Stimulated activated CD8-positive, alpha-beta memory T cell treated with anti-CD3 and anti-CD28 coated beads, Interleukin-12 subunit alpha, Interleukin-12 subunit beta, amount 100 ng/mL, for 24 hours (primary cell): ENCODE measurements around the gene DNA2.
"Not testable (repeated sequence)": the region's sequence is repeated elsewhere in the genome, so short reads cannot be mapped to it uniquely, and the experiment has no call there.

Source experiments
- DNase-seq: peaks from one replicate; pipeline ENCODE4 v3.0.0-alpha.2; 2020; ENCODE audit errors: extremely low read depth

The DNA2 gene

DNA sequence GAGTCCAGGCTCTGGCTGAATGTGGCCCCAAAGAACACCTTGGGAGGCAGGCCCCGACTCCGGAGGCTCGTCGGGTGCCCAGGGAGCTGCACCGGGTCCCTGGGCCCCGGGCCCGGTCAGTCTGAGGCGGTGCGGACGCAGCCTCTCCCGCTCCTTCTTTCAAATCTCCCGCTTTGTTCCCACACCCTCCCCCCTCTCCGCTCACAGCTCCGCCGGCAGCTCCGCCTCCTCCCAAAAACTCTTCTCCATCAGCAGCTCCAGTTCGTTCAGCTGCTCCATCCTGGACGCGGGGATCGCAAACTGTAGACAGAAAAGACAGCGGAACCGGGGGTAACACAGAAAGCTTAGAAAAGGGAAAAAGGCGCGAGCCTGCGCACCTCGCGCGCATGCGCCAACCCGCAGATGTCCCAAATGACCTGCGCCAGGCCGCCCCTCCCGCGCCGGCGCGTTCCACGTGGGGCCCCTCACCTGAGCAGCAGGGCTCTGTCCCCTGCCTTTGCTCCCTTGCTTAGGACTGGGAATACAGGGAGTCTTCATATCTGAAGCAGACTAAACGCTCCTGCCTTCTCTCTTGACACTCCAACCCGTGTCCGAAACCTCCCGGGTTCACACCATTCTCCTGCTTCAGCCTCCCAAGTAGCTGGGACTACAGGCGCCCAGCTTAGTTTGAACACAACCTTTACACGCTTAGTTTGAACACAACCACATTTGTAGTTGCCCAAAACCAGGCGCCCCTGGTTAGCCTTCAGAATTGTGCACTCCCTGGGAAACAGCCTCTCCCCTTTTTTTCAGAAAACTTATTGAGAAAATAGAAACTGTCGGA lies at the start of gene DNA2:
Gene DNA2, minus strand, starts transcription at position 388 of the 823 bp plus-strand sequence. Its CDS starts 109 bp downstream, at position 279.
- peak; percentile 59 for DNase-seq

- DNase-seq: not testable (repeated sequence)
Observed at GRCh38 chr10:68518609-68519008, 46.8 kb upstream of the DNA2 start.

DNA sequence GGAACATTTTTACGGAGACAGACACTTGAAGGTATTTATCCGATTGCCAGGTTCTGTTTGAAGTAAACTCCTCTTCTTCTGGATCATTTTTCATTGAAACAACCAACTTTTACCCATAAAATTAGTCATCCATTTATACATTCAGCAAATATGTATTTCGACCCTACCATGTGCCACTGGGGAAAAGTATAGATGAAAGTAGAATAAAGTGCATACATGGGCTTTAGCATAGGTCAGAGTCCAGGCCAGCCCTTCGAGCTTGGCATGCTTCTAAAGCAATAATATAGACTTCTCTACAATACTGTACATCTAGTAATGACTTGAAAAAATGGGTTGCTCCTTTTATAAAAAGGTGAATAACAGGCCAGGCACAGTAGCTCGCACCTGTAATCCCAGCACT lies 45.4 kb upstream of the DNA2 start:
- DNase-seq: no peak

GRCh38 chr10:68516766-68517165 lies 45.0 kb upstream of the DNA2 start:
- no peak for DNase-seq

GRCh38 chr10:68516216-68516615 lies 44.4 kb upstream of the DNA2 start:
- DNase-seq: not testable (repeated sequence)

GRCh38 chr10:68508090-68508489 lies 36.3 kb upstream of the DNA2 start:
- DNase-seq: no peak

GRCh38 chr10:68506411-68506810 lies 34.6 kb upstream of the DNA2 start:
- DNase-seq: no peak

GRCh38 chr10:68502846-68503245 lies 31.1 kb upstream of the DNA2 start:
- no peak for DNase-seq

DNA sequence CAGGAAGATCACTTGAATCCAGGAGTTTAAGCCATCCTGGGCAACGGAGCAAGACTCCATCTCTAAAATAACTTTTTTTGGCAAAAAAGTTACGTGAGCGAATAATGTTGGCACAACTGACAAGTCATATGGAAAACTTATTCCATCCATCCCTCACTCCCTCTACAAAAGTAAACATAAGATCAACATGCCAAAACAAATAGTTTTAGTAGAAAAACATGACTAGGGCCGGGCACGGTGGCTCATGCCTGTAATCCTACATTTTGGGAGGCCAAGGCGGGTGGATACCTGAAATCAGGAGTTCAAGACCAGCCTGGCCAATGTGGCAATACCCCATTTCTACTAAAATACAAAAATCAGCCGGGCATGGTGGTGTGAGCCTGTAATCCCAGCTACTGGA lies 29.9 kb upstream of the DNA2 start:
- DNase-seq: no peak

- no peak for DNase-seq
Observed at GRCh38 chr10:68499544-68499943, 27.8 kb upstream of the DNA2 start.

- DNase-seq: no peak
Observed at GRCh38 chr10:68496072-68496471, 24.3 kb upstream of the DNA2 start.

DNA sequence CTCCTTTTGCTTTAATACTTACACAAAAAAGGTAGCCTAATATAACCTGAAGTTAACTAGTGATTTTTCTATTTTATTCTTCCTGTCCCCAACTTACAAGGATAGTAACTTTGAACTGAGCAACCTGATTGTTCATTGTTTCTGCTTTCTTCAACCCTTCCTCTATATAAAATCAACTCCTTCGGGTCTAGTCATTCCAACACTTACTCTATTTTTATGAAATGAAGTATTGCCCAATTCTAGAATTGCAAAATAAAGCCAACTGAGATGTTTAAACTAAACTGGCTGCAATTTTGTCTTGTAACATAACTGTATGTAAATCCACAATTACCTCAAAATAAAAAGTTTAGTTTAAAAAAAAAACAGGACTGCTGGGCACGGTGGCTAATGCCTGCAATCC lies 20.3 kb upstream of the DNA2 start:
- DNase-seq: no peak

GRCh38 chr10:68489919-68490318 lies 18.1 kb upstream of the DNA2 start:
- no peak for DNase-seq

DNA sequence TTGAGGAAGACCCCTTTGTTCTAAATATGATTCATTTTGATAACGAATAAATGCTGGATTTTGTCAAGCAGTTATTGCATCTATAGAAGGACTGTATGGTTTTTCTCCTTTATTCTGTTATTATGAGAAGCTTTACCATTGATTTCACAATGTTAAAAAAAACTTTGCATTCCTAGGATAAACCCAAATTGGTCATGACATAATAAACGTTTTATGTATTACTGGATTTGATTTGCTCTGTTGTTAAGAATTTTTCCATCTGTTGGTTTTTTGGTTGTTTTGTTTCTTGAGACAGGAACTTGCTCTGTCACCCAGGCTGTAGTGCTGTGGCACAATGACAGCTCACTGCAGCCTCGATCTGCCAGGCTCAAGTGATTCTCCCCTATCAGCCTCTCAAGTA lies 2.2 kb upstream of the DNA2 start:
- DNase-seq: no peak

GRCh38 chr10:68471063-68471585 lies 649 bp downstream of the DNA2 start:
- DNase-seq: no peak

DNA sequence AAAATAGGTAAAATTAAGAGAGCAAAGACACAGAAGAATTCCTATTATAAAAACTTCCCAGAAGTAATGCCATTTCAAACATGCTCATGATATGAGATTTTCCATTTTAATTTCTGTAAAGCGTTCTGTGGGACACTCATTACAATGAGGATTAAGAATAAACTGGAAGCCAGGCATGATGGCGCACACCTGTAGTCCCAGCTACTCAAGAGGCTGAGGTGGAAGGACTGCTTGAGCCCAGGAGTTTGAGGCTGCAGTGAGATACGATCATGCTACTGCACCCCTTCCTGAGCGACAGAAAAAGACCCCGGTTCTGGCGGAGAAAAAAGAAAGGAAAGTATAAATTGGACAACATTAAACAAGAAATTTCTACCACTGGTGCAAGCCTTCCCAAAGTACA lies 1.5 kb downstream of the DNA2 start:
- no peak for DNase-seq

DNA sequence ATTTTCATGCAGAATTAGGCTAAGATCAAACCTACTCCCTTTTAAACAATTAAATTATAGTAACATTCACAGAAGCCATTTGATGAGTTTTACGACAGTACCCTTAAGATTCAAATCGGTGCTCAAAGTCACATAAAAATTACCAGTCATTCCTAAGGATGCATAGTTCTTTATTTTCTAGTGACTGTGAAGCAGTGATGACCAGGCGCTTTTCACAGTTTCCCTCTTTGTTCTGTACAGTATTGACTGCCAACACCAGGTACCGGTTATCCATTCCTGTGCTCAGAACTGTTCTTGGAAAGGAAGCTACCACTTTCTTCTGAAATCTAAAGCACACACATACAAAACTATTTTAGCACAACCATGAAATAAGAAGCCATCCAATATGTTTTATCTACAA lies 1.9 kb downstream of the DNA2 start:
- DNase-seq: no peak

- DNase-seq: not testable (repeated sequence)
Observed at GRCh38 chr10:68464729-68465128, 7.0 kb downstream of the DNA2 start.

DNA sequence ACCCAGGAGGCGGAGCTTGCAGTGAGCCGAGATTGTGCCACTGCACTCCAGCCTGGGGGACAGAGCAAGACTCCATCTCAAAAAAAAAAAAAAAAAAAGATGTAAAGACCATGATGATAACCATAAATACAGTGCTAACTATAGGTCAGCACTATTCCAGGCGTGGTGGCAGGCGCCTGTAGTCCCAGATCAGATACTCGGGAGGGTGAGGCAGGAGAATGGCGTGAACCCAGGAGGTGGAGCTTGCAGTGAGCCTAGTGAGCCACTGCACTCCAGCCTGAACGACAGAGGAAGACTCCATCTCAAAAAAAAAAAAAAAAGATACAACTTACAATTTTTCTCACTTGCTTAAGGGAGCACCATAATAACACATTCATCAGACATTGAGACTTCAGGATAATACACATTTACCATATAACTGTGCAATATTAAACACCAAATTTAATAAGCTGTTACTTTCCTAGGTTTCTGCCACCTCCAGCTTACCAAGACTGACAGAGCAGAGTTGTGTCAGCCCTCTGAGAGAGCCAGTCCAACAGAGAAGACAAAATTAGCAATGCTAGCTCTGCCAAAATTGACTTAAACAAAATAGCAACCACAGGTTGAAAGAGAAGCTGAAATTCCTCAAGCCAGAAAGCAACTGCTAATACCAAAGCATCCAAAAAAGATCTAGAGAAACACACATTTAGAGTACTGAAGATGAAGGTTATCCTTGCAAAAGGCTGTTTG lies 8.2 kb downstream of the DNA2 start:
- DNase-seq: no peak

GRCh38 chr10:68462536-68462935 lies 9.2 kb downstream of the DNA2 start:
- no peak for DNase-seq

DNA sequence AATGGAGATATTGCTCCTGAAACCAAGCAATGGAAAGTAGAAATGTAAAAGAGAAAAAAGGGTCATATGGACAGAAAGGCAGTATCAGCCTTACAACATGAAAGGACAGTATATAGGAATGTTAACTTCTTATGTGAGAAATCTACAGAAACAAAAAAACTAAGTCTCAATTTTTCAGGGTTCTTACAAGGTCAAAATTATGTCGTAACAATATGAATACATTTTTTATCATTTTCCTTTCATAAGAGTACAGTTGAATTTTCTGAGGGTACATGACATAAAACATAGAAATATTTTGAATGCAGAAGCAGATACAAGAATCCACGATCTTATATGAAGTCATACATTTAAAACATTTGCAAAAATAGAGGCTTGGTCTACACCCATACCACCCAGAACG lies 10.7 kb downstream of the DNA2 start:
- DNase-seq: no peak

GRCh38 chr10:68449698-68450097 lies 22.1 kb downstream of the DNA2 start:
- not testable (repeated sequence) for DNase-seq

GRCh38 chr10:68446179-68446578 lies 25.6 kb downstream of the DNA2 start:
- no peak for DNase-seq
